Ishikawa (cell line): ENCODE data around the gene PDIK1L.

Source experiments
- CEBPB ChIP-seq: IDR thresholded peaks from 2 replicates; pipeline ENCODE4 v1.6.1; 2012
- CREB1 ChIP-seq: IDR thresholded peaks from 2 replicates; pipeline ENCODE4 v1.6.1; 2012; ENCODE audit warnings: low read depth
- EGR1 ChIP-seq: IDR thresholded peaks from 2 replicates; pipeline ENCODE4 v1.6.1; 2012
- EP300 ChIP-seq: IDR thresholded peaks from 2 replicates; pipeline ENCODE4 v1.6.1; 2012; ENCODE audit warnings: borderline replicate concordance
- FOXM1 ChIP-seq: IDR thresholded peaks from 2 replicates; pipeline ENCODE4 v1.6.1; 2012; ENCODE audit warnings: low read depth, borderline replicate concordance
- NFIC ChIP-seq: IDR thresholded peaks from 2 replicates; pipeline ENCODE4 v1.6.1; 2012
- RAD21 ChIP-seq: IDR thresholded peaks from 2 replicates; pipeline ENCODE4 v1.6.1; 2012; ENCODE audit warnings: low read depth
- TAF1 ChIP-seq: IDR thresholded peaks from 2 replicates; pipeline ENCODE4 v1.6.1; 2012; ENCODE audit warnings: low read depth, mild to moderate bottlenecking
- TCF12 ChIP-seq: IDR thresholded peaks from 2 replicates; pipeline ENCODE4 v1.6.1; 2012; ENCODE audit warnings: low read depth
- TEAD4 ChIP-seq: IDR thresholded peaks from 2 replicates; pipeline ENCODE4 v1.6.1; 2012
- YY1 ChIP-seq: IDR thresholded peaks from 2 replicates; pipeline ENCODE4 v1.6.1; 2012; ENCODE audit warnings: low read depth
- ZBTB7A ChIP-seq: IDR thresholded peaks from 2 replicates; pipeline ENCODE4 v1.6.1; 2012; ENCODE audit warnings: low read depth
- TF ChIP-seq, protein P1 (sequence below): IDR thresholded peaks from 2 replicates; pipeline ENCODE4 v1.6.1; 2012
- TF ChIP-seq, protein P2 (sequence below): IDR thresholded peaks from 2 replicates; pipeline ENCODE4 v1.6.1; 2012
- TF ChIP-seq, protein P3 (sequence below): IDR thresholded peaks from 2 replicates; pipeline ENCODE4 v1.6.1; 2012; ENCODE audit warnings: low read depth, mild to moderate bottlenecking

PDIK1L gene

DNA sequence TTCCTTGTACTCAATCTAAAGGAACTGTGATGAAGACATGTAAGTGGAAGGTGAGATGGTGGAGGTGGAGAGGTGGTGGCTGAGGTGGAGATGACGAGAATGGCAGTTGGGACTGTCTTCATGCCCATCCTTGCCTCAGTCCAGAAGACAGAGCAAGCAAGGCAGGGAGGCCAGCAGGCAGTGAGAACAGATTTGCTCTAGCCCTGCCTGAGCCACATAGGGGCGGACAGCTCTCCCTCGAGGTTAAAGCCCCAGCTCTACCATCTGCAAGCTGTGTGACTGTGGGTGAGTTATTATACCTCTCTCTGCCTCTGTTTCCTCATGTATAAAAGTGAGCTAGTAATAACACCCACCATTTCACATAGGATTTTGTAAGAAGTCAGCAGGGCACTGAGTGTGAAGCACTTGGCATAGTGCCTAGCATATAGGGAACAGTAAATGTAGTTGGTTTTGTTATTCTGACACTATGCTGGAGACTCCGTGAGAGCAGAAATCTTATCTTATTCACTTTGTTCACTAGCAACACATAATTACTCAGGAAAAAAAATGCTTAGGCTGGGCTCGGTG, 42.4 kb downstream of the PDIK1L start:
- TF ChIP-seq RAD21 (no peak), CREB1 (no peak), FOXM1 (no peak), YY1 (no peak), EP300 (no peak), NFIC (no peak), CEBPB (no peak), TEAD4 (no peak), ZBTB7A (no peak), TCF12 (no peak), EGR1 (no peak), TAF1 (no peak)
- TF ChIP-seq, protein P1, sequence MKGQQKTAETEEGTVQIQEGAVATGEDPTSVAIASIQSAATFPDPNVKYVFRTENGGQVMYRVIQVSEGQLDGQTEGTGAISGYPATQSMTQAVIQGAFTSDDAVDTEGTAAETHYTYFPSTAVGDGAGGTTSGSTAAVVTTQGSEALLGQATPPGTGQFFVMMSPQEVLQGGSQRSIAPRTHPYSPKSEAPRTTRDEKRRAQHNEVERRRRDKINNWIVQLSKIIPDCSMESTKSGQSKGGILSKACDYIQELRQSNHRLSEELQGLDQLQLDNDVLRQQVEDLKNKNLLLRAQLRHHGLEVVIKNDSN = no peak
- TF ChIP-seq, protein P2, sequence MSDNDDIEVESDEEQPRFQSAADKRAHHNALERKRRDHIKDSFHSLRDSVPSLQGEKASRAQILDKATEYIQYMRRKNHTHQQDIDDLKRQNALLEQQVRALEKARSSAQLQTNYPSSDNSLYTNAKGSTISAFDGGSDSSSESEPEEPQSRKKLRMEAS = no peak
- TF ChIP-seq, protein P3, sequence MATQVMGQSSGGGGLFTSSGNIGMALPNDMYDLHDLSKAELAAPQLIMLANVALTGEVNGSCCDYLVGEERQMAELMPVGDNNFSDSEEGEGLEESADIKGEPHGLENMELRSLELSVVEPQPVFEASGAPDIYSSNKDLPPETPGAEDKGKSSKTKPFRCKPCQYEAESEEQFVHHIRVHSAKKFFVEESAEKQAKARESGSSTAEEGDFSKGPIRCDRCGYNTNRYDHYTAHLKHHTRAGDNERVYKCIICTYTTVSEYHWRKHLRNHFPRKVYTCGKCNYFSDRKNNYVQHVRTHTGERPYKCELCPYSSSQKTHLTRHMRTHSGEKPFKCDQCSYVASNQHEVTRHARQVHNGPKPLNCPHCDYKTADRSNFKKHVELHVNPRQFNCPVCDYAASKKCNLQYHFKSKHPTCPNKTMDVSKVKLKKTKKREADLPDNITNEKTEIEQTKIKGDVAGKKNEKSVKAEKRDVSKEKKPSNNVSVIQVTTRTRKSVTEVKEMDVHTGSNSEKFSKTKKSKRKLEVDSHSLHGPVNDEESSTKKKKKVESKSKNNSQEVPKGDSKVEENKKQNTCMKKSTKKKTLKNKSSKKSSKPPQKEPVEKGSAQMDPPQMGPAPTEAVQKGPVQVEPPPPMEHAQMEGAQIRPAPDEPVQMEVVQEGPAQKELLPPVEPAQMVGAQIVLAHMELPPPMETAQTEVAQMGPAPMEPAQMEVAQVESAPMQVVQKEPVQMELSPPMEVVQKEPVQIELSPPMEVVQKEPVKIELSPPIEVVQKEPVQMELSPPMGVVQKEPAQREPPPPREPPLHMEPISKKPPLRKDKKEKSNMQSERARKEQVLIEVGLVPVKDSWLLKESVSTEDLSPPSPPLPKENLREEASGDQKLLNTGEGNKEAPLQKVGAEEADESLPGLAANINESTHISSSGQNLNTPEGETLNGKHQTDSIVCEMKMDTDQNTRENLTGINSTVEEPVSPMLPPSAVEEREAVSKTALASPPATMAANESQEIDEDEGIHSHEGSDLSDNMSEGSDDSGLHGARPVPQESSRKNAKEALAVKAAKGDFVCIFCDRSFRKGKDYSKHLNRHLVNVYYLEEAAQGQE = no peak

DNA sequence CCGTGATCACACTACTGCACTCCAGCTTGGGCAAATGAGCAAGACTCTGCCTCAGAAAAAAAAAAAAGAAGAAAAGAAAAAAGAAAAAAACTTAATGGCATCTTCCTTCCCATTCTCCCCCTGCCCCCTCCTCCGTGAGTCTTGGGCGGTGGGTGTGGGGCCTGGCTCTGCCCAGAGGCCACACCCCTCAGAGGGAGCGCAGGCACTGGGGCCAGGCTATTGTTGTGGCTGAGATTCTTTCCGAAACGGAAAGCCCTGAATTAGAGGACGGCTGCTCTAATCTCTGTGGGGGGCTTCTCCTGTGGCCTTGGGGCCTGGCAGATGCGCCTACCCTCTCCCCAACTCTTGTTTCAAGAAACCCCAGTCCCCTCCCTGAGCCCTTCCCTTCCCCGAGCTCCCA, 43.1 kb downstream of the PDIK1L start:
- TF ChIP-seq NFIC (no peak), CREB1 (no peak), TEAD4 (no peak), TAF1 (no peak), FOXM1 (no peak), RAD21 (no peak), CEBPB (no peak), ZBTB7A (no peak), EGR1 (no peak), TCF12 (no peak), YY1 (no peak), EP300 (no peak)
- TF ChIP-seq, protein P2 = no peak
- TF ChIP-seq, protein P3 = no peak
- TF ChIP-seq, protein P1 = no peak

DNA sequence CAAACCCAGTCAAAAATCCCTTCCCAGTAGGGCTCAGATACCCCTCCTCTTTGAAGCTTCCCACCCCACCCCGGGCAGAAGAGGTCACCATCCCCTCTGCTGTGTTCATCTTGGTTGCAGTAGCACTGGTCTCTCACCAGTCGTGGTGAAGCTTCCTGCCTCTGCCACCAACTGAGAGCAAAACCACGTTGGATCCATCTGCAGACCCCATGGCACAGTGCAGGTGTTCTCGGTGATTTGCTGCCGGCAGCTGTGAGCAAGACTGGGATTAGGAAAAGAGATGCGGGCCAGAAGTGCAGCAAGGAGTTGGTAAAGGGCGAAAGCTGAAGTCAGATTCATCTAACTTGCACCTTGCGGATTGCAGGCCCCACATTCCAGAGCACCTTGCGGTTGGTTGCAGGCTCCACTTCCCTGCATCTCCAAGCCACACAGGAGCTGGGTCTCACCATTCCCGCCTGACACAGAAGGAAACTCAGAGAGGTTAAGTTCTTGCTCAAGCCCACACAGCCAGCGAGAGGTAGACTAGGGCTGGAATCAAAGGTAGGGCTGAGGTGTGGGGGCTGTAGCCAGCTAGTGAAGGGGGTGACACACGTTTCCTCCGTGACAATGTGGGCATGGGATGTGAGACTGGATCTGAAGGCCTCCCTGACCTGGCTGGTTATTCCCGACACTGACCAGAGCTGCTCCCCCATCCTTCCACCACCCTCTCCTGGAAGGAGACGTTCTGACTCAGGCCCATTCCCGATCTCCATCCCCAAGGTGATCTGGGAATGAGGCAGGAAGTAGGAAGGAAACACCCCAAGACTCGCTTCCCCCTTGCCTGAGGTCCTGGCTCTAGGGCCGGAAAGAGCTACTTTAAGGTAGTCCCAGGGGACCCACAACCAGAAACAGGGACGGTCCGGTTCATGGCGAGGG, 44.0 kb downstream of the PDIK1L start:
- TF ChIP-seq RAD21 (no peak), YY1 (no peak), EGR1 (no peak), EP300 (no peak), CREB1 (no peak), TCF12 (no peak), ZBTB7A (no peak), TAF1 (no peak), CEBPB (no peak), TEAD4 (no peak), NFIC (no peak), FOXM1 (no peak)
- TF ChIP-seq, protein P2 = no peak
- TF ChIP-seq, protein P3 = no peak
- TF ChIP-seq, protein P1 = no peak
